Left colon (tissue), 2 donors: ENCODE results near the gene FKBP10. TPM values are rescaled to one million over a fixed set of nuclear protein-coding genes. Genes with fewer than 3 reads are reported as not detected.
"Not testable (repeated sequence)": the region's sequence is repeated elsewhere in the genome, so short reads cannot be mapped to it uniquely, and the experiment has no call there.

ENCODE experiments used
- ATAC-seq: fragments of 200-7000 bp; cut with Tn5 transposase; one replicate; pipeline ENCODE4 v1.9.1; 2020; ENCODE audit warnings: mild to moderate bottlenecking, moderate library complexity
- DNase-seq, 2 donors: peaks; one replicate each; pipeline ENCODE4 v3.0.0-alpha.2; 2020
- intact Hi-C, 2 donors: fragments of 100-400 bp; cut with DNase I in 1 of 2; cut with micrococcal nuclease in 1 of 2; formaldehyde crosslinking; loops; one replicate each; pipeline versions ENCODE4 v1.11.2 to v1.14.0; 2022; cut with DNase I, micrococcal nuclease
- long read RNA-seq: library from polyadenylated mRNA; unstranded; transcript quantifications from one replicate; pipeline ENCODE4 v2.0.0, GENCODE V29; 2021
- total RNA-seq, 2 donors: library from RNA; stranded (reverse); fragmentation: NEBNext Ultra II Directional; extraction: Animal tissue kit (Norgen Biotek cat#: 25700); gene quantifications; one replicate each; pipeline ENCODE4 v1.2.1, GENCODE V29; 2021
- donor health status: DM: no; HTN: no; CAD: no.
- donor health status: DM: yes; HTN: yes; CAD: no.

Gene FKBP10, protein sequence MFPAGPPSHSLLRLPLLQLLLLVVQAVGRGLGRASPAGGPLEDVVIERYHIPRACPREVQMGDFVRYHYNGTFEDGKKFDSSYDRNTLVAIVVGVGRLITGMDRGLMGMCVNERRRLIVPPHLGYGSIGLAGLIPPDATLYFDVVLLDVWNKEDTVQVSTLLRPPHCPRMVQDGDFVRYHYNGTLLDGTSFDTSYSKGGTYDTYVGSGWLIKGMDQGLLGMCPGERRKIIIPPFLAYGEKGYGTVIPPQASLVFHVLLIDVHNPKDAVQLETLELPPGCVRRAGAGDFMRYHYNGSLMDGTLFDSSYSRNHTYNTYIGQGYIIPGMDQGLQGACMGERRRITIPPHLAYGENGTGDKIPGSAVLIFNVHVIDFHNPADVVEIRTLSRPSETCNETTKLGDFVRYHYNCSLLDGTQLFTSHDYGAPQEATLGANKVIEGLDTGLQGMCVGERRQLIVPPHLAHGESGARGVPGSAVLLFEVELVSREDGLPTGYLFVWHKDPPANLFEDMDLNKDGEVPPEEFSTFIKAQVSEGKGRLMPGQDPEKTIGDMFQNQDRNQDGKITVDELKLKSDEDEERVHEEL
- total RNA-seq = 10 to 100 TPM in 1 of 2 donors, 1 to 10 TPM in 1; 4.2 to 10.8 TPM
- long read RNA-seq = 0 reads

- DNase-seq = peak; percentile 56 to 63
- intact Hi-C loops = no loop called here
- peak; percentile 10 for ATAC-seq
Measured at GRCh38 chr17:41812381-41813151, at the start of gene FKBP10. Gene FKBP10 (plus strand): TSS chr17:41813004. CDS start chr17:41813035, 31 bp downstream.

GRCh38 chr17:41763327-41763726 is 49.5 kb upstream of the FKBP10 start:
- intact Hi-C loops = no loop called here
- DNase-seq (no peak), ATAC-seq (peak; percentile 16)

- DNase-seq (no peak), ATAC-seq (no peak)
- intact Hi-C loops = no loop called here
Measured at GRCh38 chr17:41766135-41766534, 46.7 kb upstream of the FKBP10 start.

- DNase-seq (no peak), ATAC-seq (no peak)
- intact Hi-C loops = no loop called here
Measured at GRCh38 chr17:41767324-41768042, 45.3 kb upstream of the FKBP10 start.

GRCh38 chr17:41768682-41769288 is 44.0 kb upstream of the FKBP10 start:
- DNase-seq = no peak
- intact Hi-C loops = no loop called here
- ATAC-seq = no peak

DNA sequence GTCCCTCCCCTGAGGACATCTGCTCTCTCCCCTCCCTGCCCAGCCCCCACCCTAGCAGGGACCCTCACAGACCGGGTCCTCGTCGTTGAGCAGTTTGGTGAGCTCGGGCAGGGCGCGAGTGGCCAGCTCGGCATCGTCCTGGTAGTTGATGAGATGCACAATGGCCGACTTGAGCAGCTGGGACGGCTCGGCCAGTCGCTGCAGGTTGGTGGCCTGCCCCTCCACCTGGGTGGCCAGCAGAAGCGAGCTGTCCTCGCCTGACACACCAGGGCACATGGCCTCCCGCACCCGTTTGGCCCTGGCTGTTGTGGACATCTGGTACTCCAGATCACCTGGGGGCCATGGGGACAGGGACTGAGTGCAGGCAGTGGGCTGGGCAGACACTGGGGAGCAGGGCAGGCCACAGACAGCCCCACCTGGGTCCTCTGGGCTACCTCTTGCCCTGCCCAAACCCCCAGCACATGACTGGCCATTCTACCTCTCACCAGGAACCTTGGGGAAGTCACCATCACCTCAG is 43.4 kb upstream of the FKBP10 start:
- DNase-seq (no peak), ATAC-seq (no peak)
- intact Hi-C loops = no loop called here

DNA sequence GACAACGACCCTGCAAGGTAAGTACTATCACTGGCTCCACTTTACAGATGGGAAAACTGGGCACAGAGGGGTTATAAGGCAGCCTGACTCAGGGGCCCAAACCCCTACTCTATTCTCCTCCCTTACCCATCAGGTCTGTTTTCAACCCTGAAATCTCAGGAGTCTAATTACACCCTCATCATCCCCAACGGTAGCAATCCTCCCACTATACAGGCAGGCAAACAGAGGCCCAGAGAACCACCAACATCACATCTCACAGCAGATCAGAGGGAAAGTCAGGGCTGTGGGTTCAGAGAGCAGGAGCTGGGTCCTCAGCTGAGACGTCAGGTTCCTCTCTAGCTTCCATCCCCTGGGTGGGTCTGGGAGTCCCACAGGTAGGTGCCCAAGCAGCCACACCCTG is 42.8 kb upstream of the FKBP10 start:
- DNase-seq = no peak
- intact Hi-C loops = no loop called here
- ATAC-seq = no peak

GRCh38 chr17:41771389-41772206 is 41.2 kb upstream of the FKBP10 start:
- intact Hi-C loops = no loop called here
- peak; percentile 35 to 57 for DNase-seq
- no peak for ATAC-seq

DNA sequence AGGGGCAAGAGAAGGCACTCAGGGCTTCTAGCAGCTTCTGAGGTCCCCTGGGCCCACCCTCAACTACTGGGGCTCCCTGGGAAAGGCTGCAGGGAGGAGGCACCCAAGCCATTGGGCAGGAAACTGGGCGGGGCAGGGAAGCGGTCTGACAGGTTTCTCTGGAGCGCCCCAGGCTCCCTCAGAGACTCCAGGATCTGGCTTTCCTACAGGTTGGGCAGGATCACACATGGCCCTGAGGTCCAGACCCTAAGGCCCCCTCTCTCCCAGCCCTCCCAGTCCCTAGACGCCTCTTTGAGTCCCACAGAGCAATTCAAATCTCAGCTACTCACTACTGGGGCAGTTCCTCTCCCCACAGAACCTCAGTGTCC is 40.6 kb upstream of the FKBP10 start:
- DNase-seq = peak; percentile 88 to 91
- intact Hi-C loops = no loop called here
- ATAC-seq = peak; percentile 63

- intact Hi-C loops = no loop called here
- peak; percentile 59 to 69 for DNase-seq
- ATAC-seq = peak; percentile 43
Measured at GRCh38 chr17:41772586-41773189, 40.1 kb upstream of the FKBP10 start.

GRCh38 chr17:41773190-41773588 is 39.6 kb upstream of the FKBP10 start:
- peak; percentile 70 for ATAC-seq
- intact Hi-C loops = no loop called here

GRCh38 chr17:41773731-41774193 is 39.0 kb upstream of the FKBP10 start:
- ATAC-seq = no peak
- intact Hi-C loops = no loop called here
- DNase-seq = peak; percentile 34 to 40

More at GRCh38 chr17:41773190-41773588, 39.6 kb upstream of the FKBP10 start:
- DNase-seq = peak; percentile 87 to 97

- DNase-seq (peak; percentile 70 to 84), ATAC-seq (peak; percentile 46)
- intact Hi-C loops = no loop called here
Measured at GRCh38 chr17:41775394-41776226, 37.2 kb upstream of the FKBP10 start.

DNA sequence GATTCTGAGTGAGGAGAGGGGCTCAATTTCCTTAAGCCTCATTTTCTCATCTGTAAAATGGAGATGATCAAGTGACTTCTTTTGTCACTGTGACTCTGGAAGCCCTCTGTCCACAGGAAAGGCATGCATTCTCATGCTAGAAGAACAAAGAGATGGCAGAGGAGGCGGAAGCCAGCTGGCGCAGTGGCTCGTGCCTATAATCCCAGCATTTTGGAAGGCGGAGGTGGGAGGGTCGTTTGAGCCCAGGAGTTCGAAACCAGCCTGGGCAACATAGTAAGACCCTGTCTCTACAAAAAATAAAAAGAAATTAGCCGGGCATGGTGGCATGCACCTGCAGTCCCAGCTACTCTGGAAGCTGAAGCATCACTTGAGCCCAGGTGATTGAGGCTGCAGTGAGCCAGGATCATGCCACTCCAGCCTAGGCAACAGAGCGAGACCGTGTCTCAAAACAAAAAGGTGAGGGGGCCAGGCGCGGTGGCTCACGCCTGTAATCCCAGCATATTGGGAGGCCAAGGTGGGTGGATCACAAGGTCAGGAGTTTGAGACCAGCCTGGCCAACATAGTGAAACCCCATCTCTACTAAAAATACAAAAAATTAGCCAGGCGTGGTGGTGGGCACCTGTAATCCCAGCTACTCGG is 36.4 kb upstream of the FKBP10 start:
- not testable (repeated sequence) for ATAC-seq, DNase-seq

GRCh38 chr17:41777157-41777573 is 35.6 kb upstream of the FKBP10 start:
- intact Hi-C loops = no loop called here
- DNase-seq = peak; percentile 36 to 65
- no peak for ATAC-seq

More for the DNA sequence above, 36.4 kb upstream of the FKBP10 start:
- intact Hi-C loops = not testable (repeated sequence)
